Right cardiac atrium (tissue), 5 donors: ENCODE measurements around the gene CCR5AS.

Experiments
- ATAC-seq, 2 donors: fragments of 200-7000 bp; cut with Tn5 transposase; one replicate each; pipeline versions ENCODE4 v1.8.0 to v1.9.1; 2020; ENCODE audit warnings: moderate library complexity in 2 of 2, mild to moderate bottlenecking in 1 of 2
- DNase-seq, 3 donors: peaks; one replicate each; pipeline ENCODE4 v3.0.0-alpha.2; 2020
- H3K27ac ChIP-seq: one replicate; pipeline ENCODE4 v1.5.1; 2013; ENCODE audit warnings: mild to moderate bottlenecking, low read length, control low read depth, moderate library complexity
- H3K27me3 ChIP-seq: one replicate; pipeline ENCODE4 v1.6.1; 2013; ENCODE audit not compliant: control insufficient read depth, insufficient read depth
- H3K4me1 ChIP-seq: one replicate; pipeline ENCODE4 v1.6.1; 2013; ENCODE audit warnings: low read length; ENCODE audit not compliant: control insufficient read depth, insufficient read depth
- H3K4me3 ChIP-seq: one replicate; pipeline ENCODE4 v1.5.1; 2013; ENCODE audit warnings: low read length, control low read depth
- H3K9me3 ChIP-seq: one replicate; pipeline ENCODE4 v1.6.1; 2013; ENCODE audit warnings: low read length; ENCODE audit not compliant: control insufficient read depth
- WGBS: extraction: QIAGEN DNeasy Blood & Tissue Kit; methylation state at CpG from one replicate; pipeline ENCODE4 v1.1.7; 2013; 5-methylcytosine and 5-hydroxymethylcytosine counted together
- intact Hi-C, 4 donors: fragments of 100-400 bp; cut with DNase I; formaldehyde crosslinking; loops; one replicate each; pipeline versions ENCODE4 v1.11.0 to v1.14.0; 2022 to 2023
- donor health status: healthy with polysubstance abuse.
- donor health status: DM: no; HTN: yes; CAD: no.
- donor health status: DM: no; HTN: no; CAD: no.
- donor health status: DM: no; HTN: yes; CAD: no; lungs with severe emphysema.
- donor health status: DM: yes; HTN: yes; CAD: no.

CCR5AS gene

GRCh38 chr3:46353647-46354410 is 53.0 kb downstream of the CCR5AS start, which contains the start of gene CCR2:
Gene CCR2, plus strand, starts transcription at chr3:46354111. Its CDS starts 3,417 bp downstream, at chr3:46357528.
- ATAC-seq, result no peak
- H3K9me3 ChIP-seq, result no peaks in the 10 kb centered on the region
- H3K4me1 ChIP-seq, result no peaks in the 10 kb centered on the region
- H3K27ac ChIP-seq, result no peak within 1 kb of the TSS
- H3K4me3 ChIP-seq, result no peak within 1 kb of the TSS
- intact Hi-C loops, result no loop called here
- peaks cover 4% of the 10 kb centered on the region for H3K27me3 ChIP-seq
- 62% methylated on average over 7 of the region's 7 CpGs for WGBS
- DNase-seq, result no peak

GRCh38 chr3:46353090-46353489 is 53.8 kb downstream of the CCR5AS start:
- Histone ChIP-seq H3K4me3 (no peak overlapping the region), H3K9me3 (no peaks in the 10 kb centered on the region), H3K4me1 (no peaks in the 10 kb centered on the region), H3K27ac (no peak overlapping the region), H3K27me3 (peaks cover 4% of the 10 kb centered on the region)
- 73% methylated on average over 4 of the region's 4 CpGs for WGBS
- DNase-seq (no peak), ATAC-seq (no peak)
- intact Hi-C loops, result no loop called here

GRCh38 chr3:46351646-46352045 is 55.2 kb downstream of the CCR5AS start:
- Histone ChIP-seq H3K27me3 (peaks cover 4% of the 10 kb centered on the region), H3K4me3 (no peak overlapping the region), H3K27ac (no peak overlapping the region), H3K9me3 (no peaks in the 10 kb centered on the region), H3K4me1 (no peaks in the 10 kb centered on the region)
- ATAC-seq (no peak), DNase-seq (no peak)
- intact Hi-C loops, result no loop called here
- WGBS, result 63% methylated on average over 3 of the region's 3 CpGs

- peaks cover 4% of the 10 kb centered on the region for H3K27me3 ChIP-seq
- intact Hi-C loops, result no loop called here
- DNase-seq, result no peak
- no peak for ATAC-seq
- H3K9me3 ChIP-seq, result no peaks in the 10 kb centered on the region
- WGBS, result 67% methylated on average over 1 of the region's 1 CpG
- no peaks in the 10 kb centered on the region for H3K4me1 ChIP-seq
- H3K27ac ChIP-seq, result no peak overlapping the region
- no peak overlapping the region for H3K4me3 ChIP-seq
Observed at GRCh38 chr3:46350262-46350565, 56.7 kb downstream of the CCR5AS start.

- H3K27me3 ChIP-seq, result peaks cover 4% of the 10 kb centered on the region
- WGBS, result 66% methylated on average over 2 of the region's 2 CpGs
- no peak for DNase-seq
- no peak overlapping the region for H3K27ac ChIP-seq
- no peaks in the 10 kb centered on the region for H3K9me3 ChIP-seq
- intact Hi-C loops, result no loop called here
- ATAC-seq, result no peak
- no peak overlapping the region for H3K4me3 ChIP-seq
- H3K4me1 ChIP-seq, result no peaks in the 10 kb centered on the region
Observed at GRCh38 chr3:46349484-46350261, 57.2 kb downstream of the CCR5AS start.

GRCh38 chr3:46348823-46349482 is 57.9 kb downstream of the CCR5AS start:
- 88% methylated on average over 3 of the region's 3 CpGs for WGBS
- Histone ChIP-seq H3K4me1 (no peaks in the 10 kb centered on the region), H3K4me3 (no peak overlapping the region), H3K9me3 (no peaks in the 10 kb centered on the region), H3K27me3 (peaks cover 4% of the 10 kb centered on the region), H3K27ac (no peak overlapping the region)
- intact Hi-C loops, result no loop called here
- no peak for ATAC-seq
- DNase-seq, result no peak

- 77% methylated on average over 4 of the region's 4 CpGs for WGBS
- DNase-seq, result no peak
- intact Hi-C loops, result no loop called here
- ATAC-seq, result no peak
- Histone ChIP-seq H3K9me3 (no peaks in the 10 kb centered on the region), H3K27me3 (no peaks in the 10 kb centered on the region), H3K27ac (no peak overlapping the region), H3K4me1 (no peaks in the 10 kb centered on the region), H3K4me3 (no peak overlapping the region)
Observed at GRCh38 chr3:46344476-46344875, 62.4 kb downstream of the CCR5AS start.

GRCh38 chr3:46338840-46339239 is 68.0 kb downstream of the CCR5AS start:
- Histone ChIP-seq H3K27me3 (no peaks in the 10 kb centered on the region), H3K27ac (no peak overlapping the region), H3K4me1 (no peaks in the 10 kb centered on the region), H3K4me3 (no peak overlapping the region), H3K9me3 (peaks cover 5% of the 10 kb centered on the region)
- intact Hi-C loops, result no loop called here
- DNase-seq (no peak), ATAC-seq (no peak)
- 95% methylated on average over 1 of the region's 1 CpG for WGBS

GRCh38 chr3:46337911-46338310 is 69.0 kb downstream of the CCR5AS start:
- DNase-seq, result no peak
- no peaks in the 10 kb centered on the region for H3K27me3 ChIP-seq
- H3K27ac ChIP-seq, result no peak overlapping the region
- intact Hi-C loops, result no loop called here
- H3K4me1 ChIP-seq, result no peaks in the 10 kb centered on the region
- ATAC-seq, result no peak
- H3K4me3 ChIP-seq, result no peak overlapping the region
- H3K9me3 ChIP-seq, result peaks cover 5% of the 10 kb centered on the region

GRCh38 chr3:46335541-46335940 is 71.3 kb downstream of the CCR5AS start:
- DNase-seq (no peak), ATAC-seq (no peak)
- 78% methylated on average over 3 of the region's 3 CpGs for WGBS
- H3K4me1 ChIP-seq, result no peaks in the 10 kb centered on the region
- H3K4me3 ChIP-seq, result no peak overlapping the region
- H3K27me3 ChIP-seq, result no peaks in the 10 kb centered on the region
- intact Hi-C loops, result no loop called here
- H3K27ac ChIP-seq, result no peak overlapping the region
- H3K9me3 ChIP-seq, result peaks cover 5% of the 10 kb centered on the region

- DNase-seq (no peak), ATAC-seq (no peak)
- intact Hi-C loops, result no loop called here
- Histone ChIP-seq H3K4me1 (no peaks in the 10 kb centered on the region), H3K4me3 (no peak overlapping the region), H3K27ac (no peak overlapping the region), H3K27me3 (no peaks in the 10 kb centered on the region), H3K9me3 (peaks cover 5% of the 10 kb centered on the region)
- 49% methylated on average over 4 of the region's 4 CpGs for WGBS
Observed at GRCh38 chr3:46334741-46335478, 72.0 kb downstream of the CCR5AS start.
